GM20431 (cell line): Measurements from ENCODE around the gene PSMF1.
"Not testable (repeated sequence)": the region's sequence is repeated elsewhere in the genome, so short reads cannot be mapped to it uniquely, and the experiment has no call there.

Source experiments
- in situ Hi-C: fragments of 300-500 bp; cut with MseI, MboI; formaldehyde crosslinking; loops from one replicate; pipeline ENCODE4 v1.15.0; 2020; ENCODE audit warnings: low sequenced_read_pairs; ENCODE audit not compliant: unreplicated experiment

PSMF1 gene

GRCh38 chr20:1209447-1210387 is 91.3 kb downstream of the PSMF1 start:
- in situ Hi-C loops = no loop called here

- in situ Hi-C loops = no loop called here
Measured at GRCh38 chr20:1210501-1210900, 92.1 kb downstream of the PSMF1 start.

DNA sequence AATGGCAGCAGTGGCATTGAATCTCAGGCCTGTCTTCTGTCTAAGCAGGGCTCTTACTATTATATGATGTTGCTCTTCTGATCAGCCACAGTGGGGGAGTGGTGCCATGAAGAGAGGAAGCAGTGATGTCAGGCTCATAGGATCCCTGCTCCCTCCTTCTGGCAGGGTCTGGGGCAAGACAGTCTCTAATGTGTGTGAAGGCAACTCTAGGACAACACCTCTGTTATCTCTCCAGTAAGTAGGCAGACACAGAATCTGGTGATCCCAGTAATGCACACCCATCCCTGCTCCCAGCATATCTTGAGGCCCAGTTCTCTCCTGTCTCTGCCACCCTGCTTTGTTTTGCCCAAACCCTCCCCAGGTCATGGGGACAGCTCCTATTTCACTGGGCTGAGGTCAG is 93.6 kb downstream of the PSMF1 start:
- in situ Hi-C loops = no loop called here

GRCh38 chr20:1212607-1213396 is 94.4 kb downstream of the PSMF1 start:
- in situ Hi-C loops = no loop called here

DNA sequence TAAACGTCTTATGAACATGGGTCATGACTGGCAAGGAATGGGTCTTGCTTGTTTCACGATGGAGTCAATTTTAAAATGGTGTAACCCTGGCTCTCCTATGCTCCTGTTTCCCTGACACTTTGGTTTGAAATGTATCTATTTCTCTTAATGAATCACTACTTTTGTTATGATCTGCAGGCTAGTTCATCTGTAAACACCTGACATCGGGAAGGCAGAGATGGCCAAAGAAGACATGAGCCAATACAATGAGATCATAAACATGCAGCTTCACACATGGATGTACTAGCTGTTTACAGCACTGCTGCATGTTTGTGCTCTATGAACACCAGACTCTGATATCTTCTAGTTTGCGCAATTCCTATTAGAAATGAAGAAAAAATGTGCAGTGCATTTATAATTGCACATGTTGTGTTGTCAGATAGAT is 96.4 kb downstream of the PSMF1 start:
- in situ Hi-C loops = no loop called here

GRCh38 chr20:1215386-1216170 is 97.2 kb downstream of the PSMF1 start:
- in situ Hi-C loops = no loop called here

DNA sequence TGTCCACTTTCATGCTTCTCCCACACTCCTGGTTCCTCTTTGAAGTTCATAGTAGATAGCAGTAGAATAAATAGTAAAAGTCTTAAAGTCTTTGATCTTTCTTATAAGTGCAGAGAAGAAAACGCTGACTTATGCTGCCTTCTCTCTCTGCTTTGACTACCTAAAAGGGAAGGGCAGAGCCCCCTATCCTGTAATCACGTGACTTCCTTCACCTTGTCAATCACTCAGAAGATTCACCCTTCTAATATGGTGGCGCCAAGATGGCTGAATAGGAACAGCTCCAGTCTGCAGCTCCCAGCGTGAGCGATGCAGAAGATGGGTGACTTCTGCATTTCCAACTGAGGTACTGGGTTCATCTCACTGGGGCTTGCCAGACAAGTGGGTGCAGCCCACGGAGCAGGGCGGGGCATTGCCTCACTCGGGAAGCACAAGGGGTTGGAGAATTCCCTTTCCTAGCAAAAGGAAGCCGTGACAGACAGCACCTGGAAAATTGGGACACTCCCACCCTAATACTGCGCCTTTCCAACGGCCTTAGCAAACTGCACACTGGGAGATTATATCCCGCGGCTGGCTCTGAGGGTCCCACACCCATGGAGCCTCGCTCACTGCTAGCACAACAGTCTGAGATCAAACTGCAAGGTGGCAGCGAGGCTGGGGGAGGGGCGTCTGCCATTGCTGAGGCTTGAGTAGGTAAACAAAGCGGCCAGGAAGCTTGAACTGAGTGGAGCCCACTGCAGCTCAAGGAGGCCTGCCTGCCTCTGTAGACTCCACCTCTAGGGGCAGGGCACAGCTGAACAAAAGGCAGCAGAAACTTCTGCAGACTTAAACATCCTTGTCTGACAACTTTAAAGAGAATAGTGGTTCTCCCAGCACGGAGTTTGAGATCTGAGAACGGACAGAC is 98.4 kb downstream of the PSMF1 start:
- in situ Hi-C loops = not testable (repeated sequence)
